Adrenal gland (tissue), 12 donors: ENCODE results near the gene REEP1. TPM values are rescaled to one million over a fixed set of nuclear protein-coding genes. Genes with fewer than 3 reads are reported as not detected.
A peak's percentile ranks its signal among the peaks of the same experiment; 100 is the strongest.

Experiments
- DNase-seq, 7 donors: peaks; one replicate each; pipeline ENCODE4 v3.0.0-alpha.2; 2019 to 2020
- H3K27ac ChIP-seq, 5 donors: fragments of 200-600 bp; sonication (generic) in 4 of 5; 1 replicate in 3 of 5; 2 replicates in 2 of 5; pipeline versions ENCODE4 v1.5.1 to v1.8.0; 2016 to 2020; ENCODE audit warnings: mild to moderate bottlenecking in 1 of 5
- H3K27me3 ChIP-seq: fragments of 200-600 bp; 2 replicates; pipeline ENCODE4 v1.8.0; 2021
- H3K36me3 ChIP-seq, 2 donors: fragments of 200-600 bp; replicated peaks in 1 of 2; 1 replicate in 1 of 2; 2 replicates in 1 of 2; pipeline versions ENCODE4 v1.5.1 to v1.8.0; 2018 to 2022
- H3K4me1 ChIP-seq, 2 donors: fragments of 200-600 bp; replicated peaks in 1 of 2; 1 replicate in 1 of 2; 2 replicates in 1 of 2; pipeline versions ENCODE4 v1.5.1 to v1.8.0; 2018 to 2021
- H3K4me3 ChIP-seq, 4 donors: fragments of 200-600 bp; sonication (generic) in 3 of 4; one replicate each; pipeline ENCODE4 v1.5.1; 2016 to 2018
- H3K9me3 ChIP-seq, 3 donors: fragments of 200-600 bp; sonication (generic) in 1 of 3; replicated peaks in 1 of 3; 1 replicate in 2 of 3; 2 replicates in 1 of 3; pipeline versions ENCODE4 v1.5.1 to v1.8.0; 2016 to 2021
- POLR2A ChIP-seq, 2 donors: fragments of 450-650 bp; IDR thresholded peaks; one replicate each; pipeline ENCODE4 v1.6.1; 2017; ENCODE audit warnings: antibody characterized with exemption in 2 of 2, mild to moderate bottlenecking in 2 of 2, moderate library complexity in 1 of 2
- WGBS, 4 donors: extraction: QIAGEN DNeasy Blood & Tissue Kit in 2 of 4; methylation state at CpG; one replicate each; pipeline versions ENCODE4 v1.1.5 to v1.1.7; 2013 to 2017; 5-methylcytosine and 5-hydroxymethylcytosine counted together
- intact Hi-C, 2 donors: fragments of 100-400 bp; cut with DNase I; formaldehyde crosslinking; loops; one replicate each; pipeline versions ENCODE4 v1.14.1 to v1.15.0; 2022 to 2023
- polyA plus RNA-seq, 3 donors: library from polyadenylated mRNA; stranded (reverse); fragments of 200-250 nt in 2 of 3; fragments of 350-450 nt in 1 of 3; fragmentation: Illumina TruSeq in 1 of 3; extraction: RNeasy Lipid Tissue Mini Kit (QIAGEN cat#74804) in 1 of 3; gene quantifications; one replicate each; pipeline ENCODE4 v1.2.3, GENCODE V29; 2013 to 2014
- total RNA-seq, 9 donors: library from RNA; depleted of rRNA in 4 of 9; stranded (reverse); fragments of >200 nt in 4 of 9; fragments of 120-200 nt in 1 of 9; fragmentation: NEBNext Ultra II Directional in 1 of 9; extraction: Animal tissue kit (Norgen Biotek cat#: 25700) in 1 of 9; gene quantifications; one replicate each; pipeline versions ENCODE4 v1.1.0 to v1.2.4, GENCODE V29; 2013 to 2023
- TF ChIP-seq, protein P1 (sequence below), 6 experiments: fragments of 450-650 bp in 4 of 6; fragments of 200-600 bp in 2 of 6; sonication (generic) in 1 of 6; IDR thresholded peaks; 1 replicate in 5 of 6; 2 replicates in 1 of 6; pipeline versions ENCODE4 v1.5.1 to v1.8.0; 2016 to 2021; ENCODE audit warnings: antibody characterized with exemption in 6 of 6, mild to moderate bottlenecking in 2 of 6, moderate library complexity in 1 of 6
- donor health status: healthy with polysubstance abuse.
- donor health status: Bipolar disorder and iron deficiency.
- donor health status: DM: yes; HTN: yes; CAD: no.
- donor health status: DM: no; HTN: no; CAD: no.
- donor health status: DM: no; HTN: no; CAD: no.
- donor health status: DM: yes; HTN: yes; CAD: no.

The REEP1 gene
- total and polyA plus RNA-seq, 12 donors: 0.36 to 9.3 (median 3.1) TPM

- Histone ChIP-seq H3K9me3 (no peaks in the 10 kb centered on the region), H3K4me1 (no peaks in the 10 kb centered on the region), H3K27me3 (no peaks in the 10 kb centered on the region), H3K36me3 (no peaks in the 10 kb centered on the region), H3K27ac (no peak overlapping the region), H3K4me3 (no peak overlapping the region)
- WGBS, 4 donors: 85 to 86% (median 85%) methylated on average over 5 of the region's 5 CpGs
- TF ChIP-seq, protein P1, sequence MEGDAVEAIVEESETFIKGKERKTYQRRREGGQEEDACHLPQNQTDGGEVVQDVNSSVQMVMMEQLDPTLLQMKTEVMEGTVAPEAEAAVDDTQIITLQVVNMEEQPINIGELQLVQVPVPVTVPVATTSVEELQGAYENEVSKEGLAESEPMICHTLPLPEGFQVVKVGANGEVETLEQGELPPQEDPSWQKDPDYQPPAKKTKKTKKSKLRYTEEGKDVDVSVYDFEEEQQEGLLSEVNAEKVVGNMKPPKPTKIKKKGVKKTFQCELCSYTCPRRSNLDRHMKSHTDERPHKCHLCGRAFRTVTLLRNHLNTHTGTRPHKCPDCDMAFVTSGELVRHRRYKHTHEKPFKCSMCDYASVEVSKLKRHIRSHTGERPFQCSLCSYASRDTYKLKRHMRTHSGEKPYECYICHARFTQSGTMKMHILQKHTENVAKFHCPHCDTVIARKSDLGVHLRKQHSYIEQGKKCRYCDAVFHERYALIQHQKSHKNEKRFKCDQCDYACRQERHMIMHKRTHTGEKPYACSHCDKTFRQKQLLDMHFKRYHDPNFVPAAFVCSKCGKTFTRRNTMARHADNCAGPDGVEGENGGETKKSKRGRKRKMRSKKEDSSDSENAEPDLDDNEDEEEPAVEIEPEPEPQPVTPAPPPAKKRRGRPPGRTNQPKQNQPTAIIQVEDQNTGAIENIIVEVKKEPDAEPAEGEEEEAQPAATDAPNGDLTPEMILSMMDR (IDR thresholded peaks at IDR 0.05): no peak
- TF ChIP-seq POLR2A (IDR thresholded peaks at IDR 0.05): no peak
- DNase-seq: no peak
- intact Hi-C loops: no loop called here
Observed at GRCh38 chr2:86357392-86357963, 20.1 kb upstream of the REEP1 start.

- intact Hi-C loops: no loop called here
- Histone ChIP-seq H3K27ac (no peak overlapping the region), H3K36me3 (no peaks in the 10 kb centered on the region), H3K4me1 (no peaks in the 10 kb centered on the region), H3K4me3 (no peak overlapping the region), H3K27me3 (no peaks in the 10 kb centered on the region), H3K9me3 (no peaks in the 10 kb centered on the region)
- TF ChIP-seq POLR2A (IDR thresholded peaks at IDR 0.05): no peak
- TF ChIP-seq, protein P1 (IDR thresholded peaks at IDR 0.05): no peak
- WGBS, 4 donors: 66 to 81% (median 71%) methylated on average over 4 of the region's 4 CpGs
- DNase-seq: peak in 1 of 7 donors; percentile 14
Observed at GRCh38 chr2:86352727-86353221, 15.3 kb upstream of the REEP1 start.

DNA sequence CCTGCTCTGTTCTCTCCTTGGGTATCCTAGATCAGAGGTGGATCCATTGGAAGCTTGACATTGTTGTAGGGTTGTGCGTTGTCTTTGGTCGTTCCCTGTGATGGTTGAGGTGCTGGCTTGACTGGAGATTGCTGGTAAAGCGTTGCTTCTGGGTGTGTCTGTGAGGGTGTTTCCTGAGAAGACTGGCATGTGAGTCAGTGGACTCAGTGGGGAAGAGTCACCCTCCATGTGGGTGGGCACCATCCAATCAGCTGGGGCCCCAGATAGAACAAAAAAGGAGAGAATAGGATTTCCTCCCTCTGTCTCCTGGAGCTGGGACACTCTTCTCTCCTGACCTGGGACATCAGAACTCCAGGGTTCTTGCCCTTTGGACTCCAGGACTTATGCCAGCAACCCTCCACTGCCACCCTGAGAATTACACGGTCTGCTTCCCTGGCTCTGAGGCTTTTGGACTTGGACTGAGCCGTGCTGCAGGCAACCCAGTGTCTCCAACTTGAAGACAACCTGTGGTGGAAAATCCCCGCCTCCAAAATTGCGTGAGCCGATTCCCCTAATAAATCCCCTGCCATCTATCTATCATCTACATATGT, 14.8 kb upstream of the REEP1 start:
- Histone ChIP-seq H3K36me3 (no peaks in the 10 kb centered on the region), H3K27me3 (no peaks in the 10 kb centered on the region), H3K4me1 (no peaks in the 10 kb centered on the region), H3K4me3 (no peak overlapping the region), H3K27ac (no peak overlapping the region), H3K9me3 (no peaks in the 10 kb centered on the region)
- 80 to 89% (median 84%) methylated on average over 7 to 8 of the region's 8 CpGs for WGBS, 4 donors
- TF ChIP-seq, protein P1 (IDR thresholded peaks at IDR 0.05): no peak
- TF ChIP-seq POLR2A (IDR thresholded peaks at IDR 0.05): no peak
- intact Hi-C loops: no loop called here
- peak in 1 of 7 donors; percentile 10 for DNase-seq

GRCh38 chr2:86350751-86351150, 13.3 kb upstream of the REEP1 start:
- intact Hi-C loops: no loop called here
- Histone ChIP-seq H3K4me1 (no peaks in the 10 kb centered on the region), H3K36me3 (no peaks in the 10 kb centered on the region), H3K27me3 (no peaks in the 10 kb centered on the region), H3K9me3 (no peaks in the 10 kb centered on the region), H3K27ac (no peak overlapping the region), H3K4me3 (no peak overlapping the region)
- DNase-seq: peak in 1 of 7 donors; percentile 35
- WGBS, 4 donors: 78 to 85% (median 82%) methylated on average over 2 of the region's 2 CpGs
- TF ChIP-seq, protein P1 (IDR thresholded peaks at IDR 0.05): no peak
- TF ChIP-seq POLR2A (IDR thresholded peaks at IDR 0.05): no peak
